ENCODE measurements around the gene GDAP2. TPM values are rescaled to one million over a fixed set of nuclear protein-coding genes. Genes with fewer than 3 reads are reported as not detected.

GDAP2 gene
- total RNA-seq, 1 experiment from 2014 or later = 24.4 TPM

GRCh38 chr1:117895482-117896114, 33.8 kb downstream of the GDAP2 start:
- Histone ChIP-seq H2BK5ac (ENCODE audit: insufficient read length, low read length) (no peak overlapping the region), H3K14ac (ENCODE audit: insufficient read depth, low read length) (no peak overlapping the region), H3K4me1 (ENCODE audit: insufficient read depth, low read length) (no peaks in the 10 kb centered on the region), H4K5ac (ENCODE audit: insufficient read length, low read depth, low read length) (no peak overlapping the region), H2BK12ac (ENCODE audit: insufficient read length, low read depth, low read length) (no peak overlapping the region), H3K23ac (ENCODE audit: insufficient read length, low read depth, low read length) (no peak overlapping the region), H3K79me2 (ENCODE audit: insufficient read depth, low read length) (no peaks in the 10 kb centered on the region), H2AK5ac (ENCODE audit: insufficient read length, low read length) (no peak overlapping the region), H2BK15ac (ENCODE audit: low read depth, low read length) (no peak overlapping the region), H4K91ac (ENCODE audit: insufficient read length, low read depth, low read length) (no peak overlapping the region), H2AFZ (ENCODE audit: low read length) (no peak overlapping the region), H3K27me3 (ENCODE audit: insufficient read depth, low read length) (no peaks in the 10 kb centered on the region), H4K8ac (replicated peaks; ENCODE audit: insufficient read length, low read depth, low read length) (no peak overlapping the region), H3K23me2 (ENCODE audit: insufficient read length, low read depth, low read length, poor library complexity, severe bottlenecking) (no peaks in the 10 kb centered on the region), H3K56ac (ENCODE audit: insufficient read length, low read depth, low read length) (no peak overlapping the region), H3K79me1 (ENCODE audit: insufficient read depth, low read depth, low read length, poor library complexity, severe bottlenecking) (no peaks in the 10 kb centered on the region), H2BK120ac (ENCODE audit: low read depth, low read length, poor library complexity, severe bottlenecking) (no peak overlapping the region), H3K9ac (ENCODE audit: extremely low read depth, insufficient read length, low read length) (no peak overlapping the region), H3K4ac (ENCODE audit: low read depth, low read length) (no peak overlapping the region), H3K4me2 (ENCODE audit: insufficient read depth, insufficient read length, low read length) (no peak overlapping the region), H3K18ac (ENCODE audit: insufficient read length, low read depth, low read length) (no peak overlapping the region), H3K27ac (ENCODE audit: insufficient read length, low read depth, low read length) (no peak overlapping the region), H3T11ph (ENCODE audit: low read length) (no peak overlapping the region), H4K20me1 (ENCODE audit: control insufficient read depth, insufficient read depth, insufficient read length) (no peaks in the 10 kb centered on the region), H2BK20ac (ENCODE audit: low read depth, low read length, poor library complexity, severe bottlenecking) (no peak overlapping the region), H3K9me3 (ENCODE audit: control insufficient read depth, low read depth, low read length) (no peaks in the 10 kb centered on the region)
- Mint-ChIP-seq H3K36me3 (ENCODE audit: insufficient read depth in 1 of 3, low read depth in 3 of 3) (peaks cover 0 to 24% (median 12%) of the 10 kb centered on the region in 3 experiments; a peak in 4 of 7 replicates), H3K27ac (peak overlapping the region in 1 of 3 experiments; percentile 34; a peak in 2 of 7 replicates), H3K9me3 (no peaks in the 10 kb centered on the region), H3K27me3 (ENCODE audit: low read depth) (no peaks in the 10 kb centered on the region), H3K4me1 (no peaks in the 10 kb centered on the region), H3K4me3 (no peak overlapping the region)
- peak; percentile 28 for DNase-seq
- TF ChIP-seq CTCF (conservative IDR thresholded peaks at IDR 0.05) = peak; percentile 82
- no CpG with 5 or more reads among the region's 4 CpGs for WGBS (ENCODE audit: extremely low coverage, insufficient read length, low lambda C conversion rate)

All from H9 (cell line).